H1 (cell line): ENCODE data around the gene UBTD1.

Experiments used
- ASH2L ChIP-seq: fragments of 200-600, 300-600 bp; sonication (generic); IDR thresholded peaks from one replicate; pipeline ENCODE4 v1.7.1; 2017; ENCODE audit warnings: low read length
- CREB1 ChIP-seq: IDR thresholded peaks from 2 replicates; pipeline ENCODE4 v1.6.1; 2012; ENCODE audit warnings: inconsistent platforms
- CTCF ChIP-seq, 3 experiments: IDR thresholded peaks; 1 replicate in 2 of 3; 2 replicates in 1 of 3; pipeline versions ENCODE4 v1.5.1 to v1.6.1; 2011; ENCODE audit warnings: low read length in 3 of 3, mild to moderate bottlenecking in 3 of 3, inconsistent platforms in 2 of 3, low read depth in 1 of 3, moderate library complexity in 1 of 3; ENCODE audit not compliant: insufficient read depth in 1 of 3; ENCODE audit errors: control extremely low read depth in 1 of 3
- EP300 ChIP-seq, 2 experiments: IDR thresholded peaks; 1 replicate in 1 of 2; 2 replicates in 1 of 2; pipeline ENCODE4 v1.6.1; 2011 to 2012; ENCODE audit warnings: low read depth in 2 of 2, low read length in 2 of 2, mild to moderate bottlenecking in 2 of 2, borderline replicate concordance in 1 of 2, inconsistent platforms in 1 of 2, moderate library complexity in 1 of 2
- HDAC2 ChIP-seq, 2 experiments: fragments of 300-600 bp in 1 of 2; sonication (generic) in 1 of 2; IDR thresholded peaks; 2 replicates each; pipeline ENCODE4 v1.6.1; 2011 to 2012; ENCODE audit warnings: low read depth in 2 of 2, low read length in 2 of 2, mild to moderate bottlenecking in 2 of 2, moderate library complexity in 2 of 2, borderline replicate concordance in 1 of 2, inconsistent platforms in 1 of 2
- POLR2A ChIP-seq, 2 experiments: IDR thresholded peaks; 1 replicate in 1 of 2; 2 replicates in 1 of 2; pipeline ENCODE4 v1.6.1; 2011; ENCODE audit warnings: low read depth in 2 of 2, low read length in 2 of 2, mild to moderate bottlenecking in 2 of 2; ENCODE audit errors: control extremely low read depth in 1 of 2
- POLR2AphosphoS5 ChIP-seq: IDR thresholded peaks from 2 replicates; pipeline ENCODE4 v1.6.1; 2011; ENCODE audit warnings: low read depth, low read length
- RAD21 ChIP-seq, 2 experiments: IDR thresholded peaks in 1 of 2; conservative IDR thresholded peaks in 1 of 2; 2 replicates each; pipeline ENCODE4 v1.6.1; 2011; ENCODE audit warnings: low read depth in 2 of 2, low read length in 2 of 2, improper control_type of control experiment in 1 of 2, inconsistent platforms in 1 of 2, mild to moderate bottlenecking in 1 of 2, moderate library complexity in 1 of 2
- SIX5 ChIP-seq: IDR thresholded peaks from 2 replicates; pipeline ENCODE4 v1.6.1; 2011; ENCODE audit warnings: mild to moderate bottlenecking, low read depth, low read length
- TBP ChIP-seq: IDR thresholded peaks from 2 replicates; pipeline ENCODE4 v1.6.1; 2011; ENCODE audit warnings: low read depth, low read length, improper control_type of control experiment
- TEAD4 ChIP-seq: IDR thresholded peaks from 2 replicates; pipeline ENCODE4 v1.6.1; 2012; ENCODE audit warnings: low read depth, low read length, inconsistent platforms, mixed read lengths

- no peak for TF ChIP-seq POLR2A (IDR thresholded peaks at IDR 0.05; ENCODE audit: control extremely low read depth in 1 of 2, low read depth in 2 of 2, low read length in 2 of 2)
- TF ChIP-seq CREB1 = no peak
- no peak for TF ChIP-seq POLR2AphosphoS5
- no peak for TF ChIP-seq CTCF (IDR thresholded peaks at IDR 0.05; ENCODE audit: control extremely low read depth in 1 of 3, insufficient read depth in 1 of 3, low read depth in 1 of 3, low read length in 3 of 3)
- no peak for TF ChIP-seq HDAC2 (IDR thresholded peaks at IDR 0.05; ENCODE audit: borderline replicate concordance in 1 of 2, low read depth in 2 of 2, low read length in 2 of 2)
- no peak for TF ChIP-seq SIX5
- no peak for TF ChIP-seq ASH2L
- no peak for TF ChIP-seq TBP
- TF ChIP-seq EP300 (IDR thresholded peaks at IDR 0.05; ENCODE audit: borderline replicate concordance in 1 of 2, low read depth in 2 of 2, low read length in 2 of 2) = no peak
- no peak for TF ChIP-seq TEAD4
- no peak for TF ChIP-seq RAD21 (IDR thresholded peaks at IDR 0.05 in 1 of 2, conservative IDR thresholded peaks at IDR 0.05 in 1 of 2; ENCODE audit: low read depth in 2 of 2, low read length in 2 of 2)
These were observed 17.7 kb upstream of the UBTD1 start for GRCh38 chr10:97481071-97481470.
